Common myeloid progenitor, CD34-positive (primary cell): ENCODE results near the gene FOXQ1.

Experiments used
- CTCF ChIA-PET: fragments of 350-600 bp; sonication (Branson Sonifier 250); formaldehyde crosslinking; loops from one replicate; lab custom pipeline; 2021; ENCODE audit warnings: antibody characterized with exemption; lab: Charles Lee
- POLR2A ChIA-PET: fragments of 350-600 bp; sonication (Branson Sonifier 250); formaldehyde crosslinking; loops from one replicate; lab custom pipeline; 2021; ENCODE audit warnings: antibody characterized with exemption; lab: Charles Lee
- DNase-seq, 3 donors: peaks; one replicate each; pipeline versions ENCODE4 v3.0.0 to v3.0.0-alpha.2; 2013
- H3K27ac ChIP-seq, 2 experiments: 1 replicate in 1 of 2; 2 replicates in 1 of 2; pipeline ENCODE4 v1.7.0; 2013; ENCODE audit warnings: inconsistent platforms in 2 of 2, low read length in 2 of 2, mild to moderate bottlenecking in 2 of 2, low read depth in 1 of 2, moderate library complexity in 1 of 2; ENCODE audit not compliant: severe bottlenecking in 2 of 2, insufficient read depth in 1 of 2, poor library complexity in 1 of 2
- H3K27me3 ChIP-seq, 5 experiments: replicated peaks in 2 of 5; 1 replicate in 3 of 5; 2 replicates in 2 of 5; pipeline versions ENCODE4 v1.6.1 to v1.7.0; 2013; ENCODE audit warnings: low read length in 4 of 5, mild to moderate bottlenecking in 2 of 5, moderate library complexity in 2 of 5, inconsistent platforms in 1 of 5; ENCODE audit not compliant: insufficient read depth in 5 of 5, control insufficient read depth in 4 of 5
- H3K36me3 ChIP-seq, 4 experiments: 1 replicate in 2 of 4; 2 replicates in 2 of 4; pipeline versions ENCODE4 v1.6.1 to v1.7.0; 2013; ENCODE audit warnings: low read length in 3 of 4, control low read depth in 1 of 4, mild to moderate bottlenecking in 1 of 4; ENCODE audit not compliant: control insufficient read depth in 4 of 4, insufficient read depth in 4 of 4
- H3K4me1 ChIP-seq, 4 experiments: 1 replicate in 3 of 4; 2 replicates in 1 of 4; pipeline versions ENCODE4 v1.6.1 to v1.7.1; 2013; ENCODE audit warnings: low read length in 3 of 4, mild to moderate bottlenecking in 3 of 4, control low read depth in 1 of 4, inconsistent platforms in 1 of 4, moderate library complexity in 1 of 4; ENCODE audit not compliant: control insufficient read depth in 4 of 4, insufficient read depth in 4 of 4; ENCODE audit errors: control extremely low read depth in 1 of 4
- H3K4me3 ChIP-seq, 7 experiments: 1 replicate in 4 of 7; 2 replicates in 3 of 7; pipeline versions ENCODE4 v1.5.1 to v1.7.0; 2013; ENCODE audit warnings: mild to moderate bottlenecking in 7 of 7, low read length in 6 of 7, moderate library complexity in 6 of 7, inconsistent platforms in 2 of 7, low read depth in 2 of 7, control low read depth in 1 of 7; ENCODE audit not compliant: insufficient read depth in 4 of 7, control insufficient read depth in 1 of 7; ENCODE audit errors: extremely low read depth in 1 of 7
- H3K9me3 ChIP-seq, 5 experiments: 1 replicate in 4 of 5; 2 replicates in 1 of 5; pipeline versions ENCODE4 v1.6.1 to v1.7.1; 2013; ENCODE audit warnings: low read length in 4 of 5, mild to moderate bottlenecking in 2 of 5, inconsistent platforms in 1 of 5, low read depth in 1 of 5, moderate library complexity in 1 of 5; ENCODE audit not compliant: control insufficient read depth in 4 of 5, insufficient read depth in 2 of 5; ENCODE audit errors: control extremely low read depth in 1 of 5
- WGBS: methylation state at CpG from one replicate; pipeline ENCODE4 v1.1.5; 2013; ENCODE audit not compliant: insufficient coverage; 5-methylcytosine and 5-hydroxymethylcytosine counted together

Gene FOXQ1

DNA sequence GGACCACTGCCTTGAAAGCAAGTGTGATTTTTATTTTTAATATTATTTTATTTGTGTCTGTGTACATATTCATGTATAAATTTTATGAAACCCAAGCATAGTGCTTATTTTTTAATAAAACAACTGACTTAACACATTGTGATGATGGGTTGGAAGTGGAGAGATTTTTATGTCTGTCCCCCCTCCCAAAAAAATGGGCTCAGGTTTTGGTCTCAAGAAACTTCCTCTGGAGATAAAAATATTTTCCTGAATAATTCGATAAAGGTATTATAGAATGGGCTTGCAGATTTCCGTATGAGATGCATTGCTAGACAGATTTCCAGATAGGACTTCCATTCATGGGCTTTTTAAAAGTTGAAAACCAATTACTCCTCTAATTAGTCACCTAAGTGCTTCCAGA, 2.7 kb downstream of the FOXQ1 start:
- H3K9me3 ChIP-seq: peaks cover 0 to 2% (median 0%) of the 10 kb centered on the region in 5 experiments
- ChIA-PET POLR2A (no interaction called here), CTCF (interaction anchor here (1.6 kb wide), 1 partner anchor 98 kb away, joined by 3 read pairs; no protein-coding TSS in a partner anchor)
- no peaks in the 10 kb centered on the region for H3K36me3 ChIP-seq
- DNase-seq: no peak
- H3K4me1 ChIP-seq: peaks cover 0 to 33% (median 25%) of the 10 kb centered on the region in 4 experiments
- H3K27ac ChIP-seq: no peak overlapping the region
- WGBS: 40% methylated on average over 1 of the region's 2 CpGs
- H3K4me3 ChIP-seq: no peak overlapping the region
- H3K27me3 ChIP-seq: peaks cover 25 to 85% (median 40%) of the 10 kb centered on the region in 5 experiments

DNA sequence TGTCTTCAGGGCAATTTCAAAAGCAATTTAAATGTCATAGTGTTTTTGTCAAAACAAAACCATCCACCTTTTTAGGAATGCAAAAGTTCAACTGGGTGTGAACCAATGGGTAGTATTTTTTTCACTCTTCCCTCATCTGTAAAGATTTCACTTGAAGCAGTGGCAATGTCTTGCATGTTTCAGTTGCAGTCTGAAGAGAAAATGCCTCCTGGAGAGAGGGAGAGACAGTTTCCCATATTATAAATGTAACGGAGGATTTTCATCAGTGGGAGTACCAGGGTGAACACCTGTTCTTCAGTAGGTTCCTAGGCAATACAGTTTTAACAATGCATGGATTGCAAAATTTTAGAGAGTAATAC, 3.3 kb downstream of the FOXQ1 start:
- H3K27me3 ChIP-seq: peaks cover 21 to 79% (median 35%) of the 10 kb centered on the region in 5 experiments
- ChIA-PET POLR2A (no interaction called here), CTCF (interaction anchor here (1.6 kb wide), 1 partner anchor 98 kb away, joined by 3 read pairs; no protein-coding TSS in a partner anchor)
- H3K4me1 ChIP-seq: peaks cover 0 to 33% (median 25%) of the 10 kb centered on the region in 4 experiments
- no peaks in the 10 kb centered on the region for H3K36me3 ChIP-seq
- H3K4me3 ChIP-seq: no peak overlapping the region
- DNase-seq: no peak
- no peak overlapping the region for H3K27ac ChIP-seq
- H3K9me3 ChIP-seq: peaks cover 0 to 2% (median 0%) of the 10 kb centered on the region in 5 experiments
- WGBS: 44% methylated on average over 1 of the region's 1 CpG

DNA sequence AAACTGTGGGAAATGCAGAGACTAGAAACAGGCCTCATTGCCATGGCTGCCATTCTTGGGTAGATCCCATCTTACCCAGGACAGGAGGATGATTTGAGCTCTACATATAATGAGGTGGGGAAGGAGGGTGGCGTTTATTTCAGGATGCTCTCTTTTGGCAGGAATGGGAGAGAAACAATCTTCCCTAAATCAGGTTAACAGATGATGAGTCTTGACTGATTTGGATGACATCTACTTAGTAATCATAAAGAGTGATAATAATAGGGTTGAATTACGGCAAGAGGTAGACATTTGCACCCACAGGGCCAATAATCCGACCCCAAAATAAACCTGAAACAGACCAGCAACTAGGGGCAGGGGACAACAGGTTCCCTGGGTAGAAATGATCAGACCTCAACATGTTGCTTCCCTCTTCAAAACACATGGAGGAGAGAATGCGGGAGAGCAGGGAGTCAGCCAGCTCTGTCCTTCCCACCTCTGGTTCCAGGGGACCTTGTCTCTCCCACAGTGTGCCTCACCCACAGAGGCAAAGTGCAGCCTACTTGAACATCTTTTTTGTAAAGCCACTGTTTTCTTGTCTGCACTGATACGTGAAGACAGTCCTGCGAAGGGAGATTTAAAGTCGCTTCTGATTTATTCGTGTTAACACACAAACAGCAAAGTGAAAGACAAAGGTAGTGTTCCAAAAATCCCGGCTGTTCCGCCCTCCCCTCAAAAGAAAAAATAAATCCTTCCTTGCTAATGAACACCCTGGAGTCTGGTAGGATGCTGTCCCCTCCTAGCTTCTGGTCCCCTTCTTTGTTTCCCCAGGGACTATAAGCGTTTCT, 3.9 kb downstream of the FOXQ1 start:
- POLR2A ChIA-PET: no interaction called here

GRCh38 chr6:1316489-1316971, 4.6 kb downstream of the FOXQ1 start:
- DNase-seq: peak in 2 of 3 donors; percentile 35 to 40
- WGBS: under 1% methylated on average over 24 of the region's 35 CpGs
- H3K36me3 ChIP-seq: no peaks in the 10 kb centered on the region
- H3K4me3 ChIP-seq: peak overlapping the region in 6 of 7 experiments; percentile 53 to 79 (median 62)
- H3K27ac ChIP-seq: no peak overlapping the region
- peaks cover 0 to 2% (median 0%) of the 10 kb centered on the region in 5 experiments for H3K9me3 ChIP-seq
- ChIA-PET CTCF (no interaction called here), POLR2A (no interaction called here)
- H3K27me3 ChIP-seq: peaks cover 21 to 66% (median 33%) of the 10 kb centered on the region in 5 experiments
- peaks cover 0 to 23% (median 16%) of the 10 kb centered on the region in 4 experiments for H3K4me1 ChIP-seq

More for the DNA sequence above, 3.9 kb downstream of the FOXQ1 start:
- CTCF ChIA-PET: interaction anchor here (1.6 kb wide), 1 partner anchor 97 kb away, joined by 3 read pairs; no protein-coding TSS in a partner anchor
- WGBS: 14% methylated on average over 9 of the region's 11 CpGs
- H3K9me3 ChIP-seq: peaks cover 0 to 2% (median 0%) of the 10 kb centered on the region in 5 experiments
- peaks cover 0 to 31% (median 23%) of the 10 kb centered on the region in 4 experiments for H3K4me1 ChIP-seq
- no peaks in the 10 kb centered on the region for H3K36me3 ChIP-seq
- peak overlapping the region in 2 of 7 experiments; percentile 68 to 79 for H3K4me3 ChIP-seq
- H3K27me3 ChIP-seq: peaks cover 21 to 73% (median 33%) of the 10 kb centered on the region in 5 experiments
- peak in 1 of 3 donors; percentile 11 for DNase-seq
- H3K27ac ChIP-seq: no peak overlapping the region

GRCh38 chr6:1317302-1317815, 5.5 kb downstream of the FOXQ1 start:
- H3K4me3 ChIP-seq: no peak overlapping the region
- H3K27me3 ChIP-seq: peaks cover 21 to 60% (median 30%) of the 10 kb centered on the region in 5 experiments
- 73% methylated on average over 33 of the region's 43 CpGs for WGBS
- H3K27ac ChIP-seq: no peak overlapping the region
- peaks cover 0 to 15% (median 9%) of the 10 kb centered on the region in 4 experiments for H3K4me1 ChIP-seq
- H3K9me3 ChIP-seq: peaks cover 0 to 2% (median 0%) of the 10 kb centered on the region in 5 experiments
- H3K36me3 ChIP-seq: no peaks in the 10 kb centered on the region
- DNase-seq: peak in 1 of 3 donors; percentile 33
- CTCF ChIA-PET: interaction anchor here (0.7 to 1.4 kb wide), 2 partner anchors 9 to 26 kb away, joined by 3 read pairs; no protein-coding TSS in a partner anchor
- POLR2A ChIA-PET: no interaction called here

GRCh38 chr6:1318036-1318435, 6.1 kb downstream of the FOXQ1 start:
- H3K4me1 ChIP-seq: peaks cover 0 to 9% (median 5%) of the 10 kb centered on the region in 4 experiments
- no peak overlapping the region for H3K27ac ChIP-seq
- H3K9me3 ChIP-seq: peaks cover 0 to 2% (median 0%) of the 10 kb centered on the region in 5 experiments
- H3K27me3 ChIP-seq: peaks cover 19 to 55% (median 28%) of the 10 kb centered on the region in 5 experiments
- DNase-seq: no peak
- no peak overlapping the region for H3K4me3 ChIP-seq
- ChIA-PET CTCF (interaction anchor here (0.7 to 1.4 kb wide), 2 partner anchors 9 to 25 kb away, joined by 3 read pairs; no protein-coding TSS in a partner anchor), POLR2A (no interaction called here)
- 87% methylated on average over 6 of the region's 7 CpGs for WGBS
- no peaks in the 10 kb centered on the region for H3K36me3 ChIP-seq
